HG02938 (cell line): ENCODE measurements around the gene NDUFAF5.
"Not testable (repeated sequence)": the region's sequence is repeated elsewhere in the genome, so short reads cannot be mapped to it uniquely, and the experiment has no call there.

ENCODE experiments used
- ATAC-seq: cut with Tn5 transposase; IDR thresholded peaks from one replicate; pipeline ENCODE4 v1.9.1; 2021; ENCODE audit warnings: mild to moderate bottlenecking, moderate library complexity; ENCODE audit not compliant: unreplicated experiment

The NDUFAF5 gene, protein sequence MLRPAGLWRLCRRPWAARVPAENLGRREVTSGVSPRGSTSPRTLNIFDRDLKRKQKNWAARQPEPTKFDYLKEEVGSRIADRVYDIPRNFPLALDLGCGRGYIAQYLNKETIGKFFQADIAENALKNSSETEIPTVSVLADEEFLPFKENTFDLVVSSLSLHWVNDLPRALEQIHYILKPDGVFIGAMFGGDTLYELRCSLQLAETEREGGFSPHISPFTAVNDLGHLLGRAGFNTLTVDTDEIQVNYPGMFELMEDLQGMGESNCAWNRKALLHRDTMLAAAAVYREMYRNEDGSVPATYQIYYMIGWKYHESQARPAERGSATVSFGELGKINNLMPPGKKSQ

DNA sequence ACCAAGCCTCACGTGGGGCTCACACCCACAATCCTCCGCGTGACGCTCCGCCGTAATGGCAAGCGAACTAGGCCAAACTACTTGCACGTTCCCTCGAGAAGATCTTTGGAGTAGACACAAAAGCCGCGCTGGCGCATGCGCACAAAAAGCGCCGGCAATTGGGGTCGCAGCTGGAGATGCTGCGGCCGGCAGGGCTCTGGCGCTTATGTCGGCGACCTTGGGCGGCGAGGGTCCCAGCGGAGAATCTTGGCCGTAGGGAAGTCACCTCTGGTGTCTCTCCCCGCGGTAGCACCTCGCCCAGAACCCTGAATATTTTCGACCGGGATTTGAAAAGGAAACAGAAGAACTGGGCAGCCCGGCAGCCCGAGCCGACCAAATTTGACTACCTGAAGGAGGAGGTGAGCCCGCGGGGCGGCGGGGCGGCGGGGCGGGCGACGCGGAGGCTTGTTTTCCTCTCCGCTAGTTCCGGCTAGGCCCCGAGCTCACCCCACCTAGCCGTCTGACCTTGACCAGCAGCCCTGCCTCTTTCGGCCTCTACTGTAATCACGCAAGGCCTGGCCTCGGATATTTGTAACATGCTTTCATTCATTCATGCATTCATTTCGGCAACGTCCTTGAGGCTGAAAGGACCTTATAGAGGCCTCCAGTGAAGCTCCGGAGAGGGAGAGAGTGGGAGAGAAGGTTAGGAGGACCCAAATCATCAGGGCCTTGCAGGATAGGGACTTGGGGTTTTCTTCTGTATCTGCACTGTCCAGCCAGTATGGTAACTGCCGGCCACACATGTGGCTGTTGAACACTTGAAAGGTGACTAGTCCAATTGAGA is at the start of gene NDUFAF5, which contains the start of gene ESF1:
Gene NDUFAF5, plus strand, starts transcription at position 136 of the 823 bp plus-strand sequence. Its CDS starts 41 bp downstream, at position 177.
Gene ESF1, minus strand, starts transcription at position 27 of the 823 bp plus-strand sequence. CDS start 1,779 bp downstream, outside the sequence.
- peak; percentile 94 for ATAC-seq

DNA sequence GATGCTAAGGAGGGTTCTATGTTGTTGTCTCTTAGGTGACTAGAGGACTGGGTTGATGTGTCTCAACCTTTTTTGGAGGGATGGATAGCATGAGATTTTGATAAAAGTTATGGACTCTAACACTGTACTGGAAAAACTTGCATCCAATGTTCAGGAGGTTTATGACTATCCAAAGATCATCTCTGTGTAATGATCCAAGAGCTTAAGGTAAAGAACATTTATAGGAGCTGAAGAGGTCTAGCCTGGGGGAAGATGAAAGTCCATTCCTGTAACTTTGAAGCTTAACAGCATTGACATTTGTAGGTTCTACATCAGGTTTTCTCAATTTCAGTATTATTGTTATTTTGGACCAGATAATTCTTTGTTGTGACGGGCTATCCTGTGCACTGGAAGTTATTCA is 49.0 kb upstream of the NDUFAF5 start:
- no peak for ATAC-seq

DNA sequence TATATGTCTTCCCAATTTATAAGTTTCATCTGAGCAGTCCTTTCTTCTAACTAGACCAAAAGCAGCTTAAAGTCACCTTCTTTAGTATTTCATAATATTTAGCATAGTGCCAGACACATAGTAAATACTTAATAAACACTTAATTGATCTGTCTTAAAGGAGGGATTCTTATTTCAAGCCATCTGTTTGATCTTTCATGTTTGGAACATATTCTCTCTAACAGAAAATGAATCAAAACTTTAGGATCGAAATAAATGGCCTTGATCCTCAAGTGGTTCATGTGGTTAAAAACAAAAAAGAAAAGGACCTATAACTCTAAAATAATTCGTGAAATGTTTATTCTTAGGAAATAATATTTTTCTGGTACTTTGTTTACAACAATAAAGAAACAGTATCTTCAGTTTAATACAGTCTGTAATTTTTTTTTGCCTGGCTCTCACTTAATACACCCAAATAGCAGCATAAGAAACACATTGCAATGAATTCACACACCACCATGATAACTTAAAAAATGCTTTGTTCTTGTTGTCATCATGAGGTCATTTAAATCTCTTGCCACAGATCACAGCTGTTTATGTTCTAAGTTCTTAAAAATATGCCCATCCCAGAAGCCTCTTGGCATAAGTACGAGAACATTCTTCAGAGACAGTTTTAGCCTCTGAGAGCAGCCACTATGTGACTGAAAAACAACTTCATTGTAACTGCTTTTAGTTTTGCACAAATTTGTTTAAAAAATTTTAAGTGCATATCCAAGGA is 48.2 kb upstream of the NDUFAF5 start:
- no peak for ATAC-seq

DNA sequence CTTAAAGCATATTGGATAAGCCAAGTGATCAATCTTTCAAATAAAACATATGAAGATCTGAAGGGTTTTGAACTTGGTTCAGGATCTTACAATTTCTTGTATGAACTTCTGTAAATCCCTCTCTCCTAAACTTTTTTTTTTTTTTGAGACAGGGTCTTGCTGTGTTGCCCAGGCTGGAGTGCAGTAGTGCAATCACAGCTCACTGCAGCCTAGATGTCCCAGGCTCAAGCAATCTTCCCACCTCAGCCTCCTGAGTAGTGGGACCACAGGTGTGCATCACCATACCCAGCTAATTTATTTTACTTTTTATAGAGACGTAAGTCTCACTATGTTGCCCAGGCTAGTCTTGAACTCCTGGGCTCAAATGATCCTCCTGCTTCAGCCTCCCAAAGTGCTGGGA is 46.6 kb upstream of the NDUFAF5 start:
- ATAC-seq: not testable (repeated sequence)

DNA sequence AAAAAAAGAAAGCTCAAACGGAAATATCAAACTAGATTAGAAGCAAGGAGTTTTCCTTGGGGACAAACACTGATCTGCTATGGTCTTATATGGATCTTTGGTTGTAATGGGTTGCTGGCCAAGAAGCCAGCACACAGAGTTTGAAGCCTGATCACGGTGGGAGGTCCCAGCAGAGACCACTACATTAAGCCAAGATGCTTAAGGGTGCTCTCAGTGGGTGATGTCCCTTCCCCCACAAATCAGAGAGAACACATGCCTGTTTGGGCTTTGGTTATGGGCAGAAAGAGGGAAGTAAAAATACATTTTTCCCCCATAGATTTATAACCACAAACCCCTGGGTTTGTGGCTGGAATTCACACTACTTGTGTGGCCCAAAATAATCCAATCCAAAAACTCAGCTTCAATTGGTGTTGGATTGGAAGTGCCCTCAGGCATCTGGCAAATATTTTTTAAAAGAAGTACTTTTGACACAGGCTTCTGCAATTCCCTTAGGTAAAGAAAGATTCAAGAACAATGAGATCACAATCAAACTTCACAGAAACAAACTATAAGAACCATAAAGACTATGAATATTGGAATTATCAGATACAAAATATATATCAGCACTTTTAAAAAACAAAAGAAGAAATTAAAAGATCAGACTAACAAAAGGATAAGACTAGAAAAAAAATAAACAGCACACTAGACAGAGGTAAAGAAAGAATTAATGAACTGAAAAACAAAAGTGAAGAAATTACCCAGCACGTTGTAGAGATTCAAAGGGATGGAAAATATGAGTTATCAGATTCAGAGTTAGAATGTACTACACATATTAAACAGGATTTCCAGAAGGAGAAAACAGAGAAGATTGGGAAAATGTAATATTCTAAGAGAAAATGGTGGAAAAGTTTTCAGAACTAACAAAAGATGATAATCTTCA is 44.8 kb upstream of the NDUFAF5 start:
- ATAC-seq: no peak

DNA sequence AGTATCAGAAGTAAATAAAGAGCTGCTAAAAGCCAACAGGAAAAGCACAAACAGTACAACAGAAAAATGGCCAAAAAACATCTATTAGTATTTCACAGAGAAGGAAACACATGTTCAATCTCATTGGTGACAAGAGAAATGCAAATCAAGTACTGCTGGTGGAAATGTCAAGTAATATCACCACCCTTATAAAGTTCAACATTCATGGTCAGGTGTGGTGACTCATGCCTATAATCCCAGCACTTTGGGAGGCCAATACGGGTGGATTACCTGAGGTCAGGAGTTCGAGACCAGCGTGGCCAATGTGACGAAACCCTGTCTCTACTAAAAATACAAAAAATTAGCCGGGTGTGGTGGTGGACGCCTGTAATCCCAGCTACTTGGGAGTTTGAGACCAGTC is 42.9 kb upstream of the NDUFAF5 start:
- ATAC-seq: no peak

DNA sequence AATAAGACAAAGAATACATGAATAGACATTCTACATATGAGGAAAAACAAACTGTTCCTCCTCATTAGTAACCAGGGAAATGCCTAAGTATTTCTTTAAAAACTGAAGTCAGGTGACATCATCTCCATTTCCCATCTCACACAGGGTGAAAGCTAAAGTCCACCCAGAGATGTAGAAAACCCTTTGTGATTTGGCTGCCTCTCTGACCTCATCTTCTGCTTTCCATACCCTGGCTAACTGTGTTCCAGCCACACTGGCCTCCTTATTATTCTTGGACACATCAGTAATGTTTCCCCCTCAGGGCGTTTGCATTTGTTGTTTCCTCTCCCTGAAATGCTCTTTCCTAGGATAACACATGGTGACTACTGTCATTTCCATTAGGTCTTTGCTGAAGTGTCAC is 40.5 kb upstream of the NDUFAF5 start:
- no peak for ATAC-seq

DNA sequence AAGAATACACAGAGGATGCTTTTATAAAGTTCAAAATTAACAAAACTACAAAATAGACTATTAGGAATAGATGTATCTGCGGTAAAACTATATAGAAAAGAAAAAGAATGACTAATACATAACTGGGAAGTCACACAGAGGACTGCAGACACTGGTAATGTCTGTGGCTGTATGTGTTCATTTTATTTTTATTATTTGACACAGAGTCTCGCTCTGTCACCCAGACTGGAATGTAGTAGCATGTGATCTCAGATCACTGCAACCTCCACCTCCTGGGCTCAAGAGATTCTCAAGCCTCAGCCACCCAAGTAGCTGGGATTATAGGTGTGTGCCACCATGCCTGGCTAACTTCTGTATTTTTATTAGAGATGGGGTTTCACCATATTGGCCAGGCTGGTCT is 39.0 kb upstream of the NDUFAF5 start:
- ATAC-seq: no peak

DNA sequence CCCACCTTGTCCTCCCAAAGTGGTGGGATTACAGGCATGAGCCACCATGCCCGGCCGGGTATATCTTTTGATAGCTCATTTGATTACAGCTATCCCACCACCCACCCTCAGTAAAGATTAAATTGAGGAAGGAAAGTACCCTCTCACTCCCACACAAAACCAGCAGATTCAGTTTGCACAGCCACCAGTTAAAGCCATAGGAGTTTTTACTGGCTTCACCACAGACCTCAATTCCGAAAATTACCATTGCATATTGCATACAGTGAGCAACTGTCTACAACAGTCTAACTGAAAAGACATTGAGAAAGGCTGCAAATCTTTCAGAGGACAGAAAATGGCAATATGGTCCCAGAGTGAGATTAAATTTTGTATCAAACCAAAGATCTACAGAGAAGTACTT is 35.0 kb upstream of the NDUFAF5 start:
- no peak for ATAC-seq

DNA sequence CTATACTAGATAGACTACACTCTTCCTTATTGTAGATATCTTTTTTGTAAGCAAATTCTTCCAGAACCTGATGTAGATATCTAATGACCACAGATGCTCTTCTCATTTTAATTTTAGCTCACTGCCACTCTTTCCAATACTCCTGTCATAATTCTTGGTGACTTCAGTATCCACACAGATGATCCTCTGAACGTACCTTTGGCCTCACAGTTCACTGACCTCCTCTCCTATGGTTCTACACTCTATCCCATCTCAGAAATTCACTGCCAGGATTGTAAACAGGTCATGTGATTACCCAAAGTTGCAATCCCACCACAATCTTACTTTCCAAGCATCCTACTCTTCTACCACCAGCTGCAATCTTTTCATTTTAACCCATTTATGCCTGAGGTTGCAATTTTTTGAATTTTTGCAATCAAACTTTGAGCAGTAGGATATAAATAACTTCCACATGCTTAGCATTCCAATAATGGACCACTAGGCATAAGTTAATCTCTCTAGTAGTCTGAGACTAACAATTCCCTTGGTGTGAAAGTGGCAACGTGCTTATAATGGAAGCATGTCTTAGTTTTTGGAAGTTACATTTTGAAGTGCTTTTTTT is 31.3 kb upstream of the NDUFAF5 start:
- no peak for ATAC-seq

DNA sequence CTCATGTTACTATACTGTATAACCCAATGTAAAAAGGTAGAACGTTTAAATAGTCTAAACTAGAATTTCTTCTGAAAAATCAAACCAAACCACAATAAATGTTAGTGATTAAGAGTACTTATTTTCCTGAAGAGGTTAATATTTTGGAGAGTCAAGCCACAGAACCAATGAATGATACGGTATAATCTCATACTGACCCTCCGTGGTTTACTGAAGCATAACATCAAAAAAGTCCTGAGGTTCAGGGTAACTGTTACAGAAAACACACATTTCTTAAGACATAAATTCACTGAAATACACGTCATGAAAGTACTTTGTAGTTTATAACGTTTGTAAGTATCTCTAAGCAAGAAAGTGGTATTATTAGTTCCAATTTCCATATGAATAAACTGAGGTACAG is 29.0 kb upstream of the NDUFAF5 start:
- ATAC-seq: no peak

DNA sequence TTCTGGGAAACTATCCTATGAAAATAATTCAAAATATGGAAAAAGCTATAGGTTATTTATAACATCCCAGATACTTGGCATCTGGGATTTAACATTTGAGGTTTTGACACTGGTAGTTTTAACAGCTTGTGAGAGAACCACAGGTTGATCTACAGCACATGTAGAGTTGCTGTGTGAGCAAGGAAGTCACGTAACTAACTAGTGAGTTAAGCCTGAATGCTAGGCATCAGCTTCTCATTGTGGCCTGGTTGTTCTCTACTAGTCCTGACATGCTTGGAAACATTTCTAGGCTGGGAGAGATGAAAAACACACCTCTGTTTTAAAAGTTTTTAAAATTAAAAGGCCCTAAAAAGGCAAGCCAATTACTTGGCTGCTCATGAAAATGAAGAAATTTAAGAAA is 28.3 kb upstream of the NDUFAF5 start:
- ATAC-seq: no peak

DNA sequence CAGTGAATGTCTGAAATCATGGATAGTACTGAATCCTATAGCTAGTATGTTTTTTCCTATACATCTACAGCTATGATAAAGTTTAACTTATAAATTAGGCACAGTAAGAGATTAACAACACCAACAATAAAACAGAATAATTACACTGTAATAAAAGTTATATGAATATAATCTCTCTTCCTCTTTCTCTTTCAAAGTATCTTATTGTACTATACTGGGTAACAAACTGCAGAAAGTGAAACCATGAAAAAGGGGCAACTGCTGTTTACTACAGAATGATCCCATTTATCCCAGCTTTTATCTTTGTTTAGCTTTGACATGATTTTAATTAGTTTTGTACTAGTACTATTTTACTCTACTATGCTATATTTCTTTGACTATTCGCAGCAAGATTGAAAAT is 25.9 kb upstream of the NDUFAF5 start:
- ATAC-seq: no peak

DNA sequence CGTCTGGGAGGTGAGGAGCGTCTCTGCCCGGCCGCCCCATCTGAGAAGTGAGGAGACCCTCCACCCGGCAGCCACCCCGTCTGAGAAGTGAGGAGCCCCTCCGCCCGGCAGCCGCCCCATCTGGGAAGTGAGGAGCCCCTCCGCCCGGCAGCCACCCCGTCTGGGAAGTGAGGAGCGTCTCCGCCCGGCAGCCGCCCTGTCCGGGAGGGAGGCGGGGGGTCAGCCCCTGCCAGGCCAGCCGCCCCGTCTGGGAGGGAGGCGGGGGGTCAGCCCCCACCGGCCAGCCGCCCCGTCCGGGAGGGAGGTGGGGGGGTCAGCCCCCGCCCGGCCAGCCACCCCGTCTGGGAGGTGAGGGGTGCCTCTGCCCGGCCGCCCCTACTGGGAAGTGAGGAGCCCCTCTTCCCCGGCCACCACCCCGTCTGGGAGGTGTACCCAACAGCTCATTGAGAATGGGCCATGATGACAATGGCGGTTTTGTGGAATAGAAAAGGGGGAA is 24.3 kb upstream of the NDUFAF5 start:
- not testable (repeated sequence) for ATAC-seq

DNA sequence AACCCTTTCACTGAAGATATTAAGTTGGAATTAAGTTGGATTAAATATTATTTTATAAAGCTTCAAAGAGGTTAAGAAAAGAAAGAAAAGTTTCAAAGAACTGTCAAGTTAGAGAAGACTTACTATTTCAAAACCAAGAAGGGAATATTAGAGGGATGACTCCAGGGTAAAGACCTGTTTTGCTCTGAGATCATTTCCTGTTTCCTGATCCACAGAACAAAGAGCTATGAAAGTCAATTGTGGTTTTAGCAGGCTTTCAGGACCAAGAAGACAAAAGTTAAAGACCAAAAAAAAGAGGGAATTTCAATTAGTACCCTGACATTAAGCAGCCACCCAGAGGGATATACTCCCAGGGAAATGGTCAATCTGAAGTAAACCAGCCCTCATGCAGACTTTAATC is 19.5 kb upstream of the NDUFAF5 start:
- ATAC-seq: no peak

DNA sequence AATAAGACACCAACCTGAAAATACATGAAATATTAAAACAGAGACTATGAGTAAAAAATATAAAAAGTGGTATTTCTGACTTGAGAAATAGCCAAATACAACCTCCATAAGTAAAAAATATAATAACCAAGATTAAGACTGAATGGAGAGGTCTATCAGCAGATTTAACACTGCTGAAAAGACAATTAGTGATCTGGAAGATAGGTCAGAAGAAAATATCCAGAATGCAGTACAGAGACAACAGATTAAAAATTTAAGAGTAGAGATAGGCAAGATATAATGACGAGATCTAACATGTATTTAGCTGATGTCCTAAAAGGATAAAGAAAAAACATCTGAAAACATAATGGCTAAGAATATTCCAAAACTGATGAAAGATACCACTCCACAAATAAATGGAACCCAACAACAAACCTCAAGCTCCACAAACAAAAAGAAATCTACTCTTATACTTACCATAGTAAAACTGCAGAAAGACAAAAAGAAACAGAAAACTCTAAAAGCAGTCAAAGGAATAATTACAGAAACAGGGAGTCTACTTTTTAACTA is 18.9 kb upstream of the NDUFAF5 start:
- ATAC-seq: no peak

DNA sequence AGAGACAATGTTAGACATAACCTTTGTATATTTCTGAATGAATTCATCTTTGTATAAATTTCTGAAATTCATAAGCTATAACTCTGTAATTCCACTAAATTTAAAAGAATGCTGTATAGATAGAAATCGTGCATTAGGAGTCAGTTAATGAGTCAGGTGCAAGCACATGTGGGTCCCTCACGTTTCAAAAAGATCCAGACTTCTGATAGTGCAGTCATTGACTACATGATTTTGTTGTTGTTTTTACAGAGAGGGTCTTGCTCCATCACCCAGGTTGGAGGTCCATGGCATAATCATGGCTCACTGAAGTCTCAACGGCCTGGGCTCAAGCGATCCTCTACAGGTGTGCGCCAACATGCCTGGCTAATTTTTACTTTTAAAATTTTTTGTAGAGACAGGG is 14.7 kb upstream of the NDUFAF5 start:
- no peak for ATAC-seq

DNA sequence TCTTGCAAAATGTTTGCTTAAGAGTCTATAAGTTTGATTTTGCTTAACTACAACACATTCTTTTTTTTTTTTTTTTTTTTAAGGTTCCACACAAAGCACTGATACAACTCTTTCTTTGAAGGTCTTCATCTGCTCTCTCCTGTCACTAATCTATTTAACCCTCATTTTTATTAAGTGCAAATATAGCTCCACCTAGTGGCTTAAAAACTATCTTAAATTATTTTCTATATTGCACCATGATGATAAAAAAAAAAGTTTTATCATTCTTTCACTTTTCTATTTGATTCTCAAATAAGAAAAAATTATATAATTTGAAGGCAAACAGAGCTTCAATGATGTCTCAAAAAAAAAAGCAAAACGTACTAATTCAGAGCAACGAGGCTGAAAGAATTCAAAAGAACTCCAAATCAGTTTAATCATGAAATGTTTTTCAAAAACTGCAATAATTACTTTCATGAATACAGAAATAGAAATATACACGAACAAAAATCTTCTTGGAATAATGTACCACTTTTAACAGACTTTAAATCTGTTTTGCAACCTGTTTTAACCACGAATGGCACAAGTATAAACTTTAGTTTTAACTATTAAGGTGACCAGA is 12.9 kb upstream of the NDUFAF5 start:
- ATAC-seq: no peak

DNA sequence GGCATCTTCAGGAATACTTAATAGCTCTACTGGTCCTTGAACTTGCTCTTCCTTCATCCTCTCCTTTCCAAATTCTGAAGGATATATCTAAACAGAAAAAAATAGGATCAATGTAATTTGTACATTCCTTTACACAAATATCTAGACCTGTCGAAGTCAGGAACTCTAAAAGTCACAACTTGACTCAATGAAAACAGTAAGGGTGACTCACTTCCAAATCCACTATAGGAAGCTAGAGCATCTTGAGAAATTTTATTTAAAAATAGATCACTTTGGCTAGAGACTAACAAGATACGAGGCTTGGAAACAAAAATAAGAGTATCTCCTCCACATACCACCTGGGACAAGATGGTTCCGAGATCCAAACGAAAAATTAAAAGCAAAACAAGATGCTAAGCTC is 12.3 kb upstream of the NDUFAF5 start:
- no peak for ATAC-seq
